Measurements from ENCODE around the gene COIL. TPM values are rescaled to one million over a fixed set of nuclear protein-coding genes. Genes with fewer than 3 reads are reported as not detected.
A peak's percentile ranks its signal among the peaks of the same experiment; 100 is the strongest.

COIL gene
- total and polyA plus RNA-seq, 2 of the 13 experiments (the other 11 are each of a cell fraction or from before 2014, with no cell fraction given): 8.1 to 29.4 TPM

- TF ChIP-seq, protein P1, sequence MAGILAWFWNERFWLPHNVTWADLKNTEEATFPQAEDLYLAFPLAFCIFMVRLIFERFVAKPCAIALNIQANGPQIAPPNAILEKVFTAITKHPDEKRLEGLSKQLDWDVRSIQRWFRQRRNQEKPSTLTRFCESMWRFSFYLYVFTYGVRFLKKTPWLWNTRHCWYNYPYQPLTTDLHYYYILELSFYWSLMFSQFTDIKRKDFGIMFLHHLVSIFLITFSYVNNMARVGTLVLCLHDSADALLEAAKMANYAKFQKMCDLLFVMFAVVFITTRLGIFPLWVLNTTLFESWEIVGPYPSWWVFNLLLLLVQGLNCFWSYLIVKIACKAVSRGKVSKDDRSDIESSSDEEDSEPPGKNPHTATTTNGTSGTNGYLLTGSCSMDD (CRISPR knock-in tag; IDR thresholded peaks at IDR 0.05): no peak
- no peak for TF ChIP-seq ZNF570 (CRISPR knock-in tag; IDR thresholded peaks at IDR 0.05; ENCODE audit: borderline replicate concordance)
- TF ChIP-seq ZNF878 (CRISPR knock-in tag; IDR thresholded peaks at IDR 0.05): peak; percentile 63; the same call in 1 of the 2 replicates
- TF ChIP-seq, protein P2, sequence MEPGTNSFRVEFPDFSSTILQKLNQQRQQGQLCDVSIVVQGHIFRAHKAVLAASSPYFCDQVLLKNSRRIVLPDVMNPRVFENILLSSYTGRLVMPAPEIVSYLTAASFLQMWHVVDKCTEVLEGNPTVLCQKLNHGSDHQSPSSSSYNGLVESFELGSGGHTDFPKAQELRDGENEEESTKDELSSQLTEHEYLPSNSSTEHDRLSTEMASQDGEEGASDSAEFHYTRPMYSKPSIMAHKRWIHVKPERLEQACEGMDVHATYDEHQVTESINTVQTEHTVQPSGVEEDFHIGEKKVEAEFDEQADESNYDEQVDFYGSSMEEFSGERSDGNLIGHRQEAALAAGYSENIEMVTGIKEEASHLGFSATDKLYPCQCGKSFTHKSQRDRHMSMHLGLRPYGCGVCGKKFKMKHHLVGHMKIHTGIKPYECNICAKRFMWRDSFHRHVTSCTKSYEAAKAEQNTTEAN (CRISPR knock-in tag; conservative IDR thresholded peaks at IDR 0.05): peak; percentile 81; the same call in 1 of the 2 replicates
- TF ChIP-seq AHDC1 (CRISPR knock-in tag; IDR thresholded peaks at IDR 0.05; ENCODE audit: borderline replicate concordance): peak; percentile 61; the same call in 1 of the 2 replicates
- TF ChIP-seq ZC3H13 (CRISPR knock-in tag; IDR thresholded peaks at IDR 0.05): peak; percentile 64; the same call in 1 of the 2 replicates
- peak; percentile 36; the same call in 1 of the 2 replicates for TF ChIP-seq ZNF652 (CRISPR knock-in tag; IDR thresholded peaks at IDR 0.05; ENCODE audit: borderline replicate concordance, low read depth)
- peak; percentile 65 for TF ChIP-seq ELF1 (CRISPR knock-in tag; IDR thresholded peaks at IDR 0.05)
- peak; percentile 82 for TF ChIP-seq TFE3 (CRISPR knock-in tag; IDR thresholded peaks at IDR 0.05)
- TF ChIP-seq, protein P3, sequence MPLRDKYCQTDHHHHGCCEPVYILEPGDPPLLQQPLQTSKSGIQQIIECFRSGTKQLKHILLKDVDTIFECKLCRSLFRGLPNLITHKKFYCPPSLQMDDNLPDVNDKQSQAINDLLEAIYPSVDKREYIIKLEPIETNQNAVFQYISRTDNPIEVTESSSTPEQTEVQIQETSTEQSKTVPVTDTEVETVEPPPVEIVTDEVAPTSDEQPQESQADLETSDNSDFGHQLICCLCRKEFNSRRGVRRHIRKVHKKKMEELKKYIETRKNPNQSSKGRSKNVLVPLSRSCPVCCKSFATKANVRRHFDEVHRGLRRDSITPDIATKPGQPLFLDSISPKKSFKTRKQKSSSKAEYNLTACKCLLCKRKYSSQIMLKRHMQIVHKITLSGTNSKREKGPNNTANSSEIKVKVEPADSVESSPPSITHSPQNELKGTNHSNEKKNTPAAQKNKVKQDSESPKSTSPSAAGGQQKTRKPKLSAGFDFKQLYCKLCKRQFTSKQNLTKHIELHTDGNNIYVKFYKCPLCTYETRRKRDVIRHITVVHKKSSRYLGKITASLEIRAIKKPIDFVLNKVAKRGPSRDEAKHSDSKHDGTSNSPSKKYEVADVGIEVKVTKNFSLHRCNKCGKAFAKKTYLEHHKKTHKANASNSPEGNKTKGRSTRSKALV (CRISPR knock-in tag; IDR thresholded peaks at IDR 0.05): peak; percentile 72; the same call in 1 of the 2 replicates
- peak; percentile 78 for TF ChIP-seq ZNF777 (CRISPR knock-in tag; IDR thresholded peaks at IDR 0.05)
- no peak; the same call in none of the 2 replicates for TF ChIP-seq MIXL1 (CRISPR knock-in tag; IDR thresholded peaks at IDR 0.05)
- no peak for TF ChIP-seq ARNT (IDR thresholded peaks at IDR 0.05)
- 0 out of 2 replicates have a peak, but pooled peaks have one; percentile 45 for TF ChIP-seq MEF2D (CRISPR knock-in tag; IDR thresholded peaks at IDR 0.05)
Observed at GRCh38 chr17:56960596-56961538, at the start of gene COIL (continued).
